Stimulated activated CD4-positive, alpha-beta T cell treated with anti-CD3 and anti-CD28 coated beads, Interleukin-2, amount 100 ng/mL, for 48 hours (primary cell): ENCODE results near the gene TBX18.

Experiments
- DNase-seq, 2 donors: peaks; one replicate each; pipeline ENCODE4 v3.0.0-alpha.2; 2020

Gene TBX18

GRCh38 chr6:84667252-84668213 lies 96.9 kb downstream of the TBX18 start:
- no peak for DNase-seq

GRCh38 chr6:84665401-84665800 lies 99.0 kb downstream of the TBX18 start:
- no peak for DNase-seq

GRCh38 chr6:84663866-84664265 lies 100.5 kb downstream of the TBX18 start:
- no peak for DNase-seq

GRCh38 chr6:84657486-84657885 lies 106.9 kb downstream of the TBX18 start:
- DNase-seq = no peak

- DNase-seq = no peak
Observed at GRCh38 chr6:84657025-84657424, 107.4 kb downstream of the TBX18 start.

- DNase-seq = no peak
Observed at GRCh38 chr6:84653027-84653551, 111.3 kb downstream of the TBX18 start.

- no peak for DNase-seq
Observed at GRCh38 chr6:84652356-84653026, 111.9 kb downstream of the TBX18 start.

GRCh38 chr6:84651583-84651982 lies 112.8 kb downstream of the TBX18 start:
- no peak for DNase-seq

- DNase-seq = no peak
Observed at GRCh38 chr6:84648444-84648843, 116.0 kb downstream of the TBX18 start.

- no peak for DNase-seq
Observed at GRCh38 chr6:84645563-84646266, 118.7 kb downstream of the TBX18 start.

GRCh38 chr6:84645000-84645399 lies 119.4 kb downstream of the TBX18 start:
- no peak for DNase-seq

GRCh38 chr6:84643778-84644177 lies 120.6 kb downstream of the TBX18 start:
- DNase-seq = no peak

GRCh38 chr6:84641076-84641475 lies 123.3 kb downstream of the TBX18 start:
- DNase-seq = no peak

- DNase-seq = no peak
Observed at GRCh38 chr6:84639396-84639795, 125.0 kb downstream of the TBX18 start.

- DNase-seq = no peak
Observed at GRCh38 chr6:84638286-84638685, 126.1 kb downstream of the TBX18 start.
